ENCODE data around the gene ABCB4.
"Not testable (repeated sequence)": the region's sequence is repeated elsewhere in the genome, so short reads cannot be mapped to it uniquely, and the experiment has no call there.

The ABCB4 gene

GRCh38 chr7:87474533-87475358 is 734 bp downstream of the ABCB4 start:
- no peak for FAIRE-seq

DNA sequence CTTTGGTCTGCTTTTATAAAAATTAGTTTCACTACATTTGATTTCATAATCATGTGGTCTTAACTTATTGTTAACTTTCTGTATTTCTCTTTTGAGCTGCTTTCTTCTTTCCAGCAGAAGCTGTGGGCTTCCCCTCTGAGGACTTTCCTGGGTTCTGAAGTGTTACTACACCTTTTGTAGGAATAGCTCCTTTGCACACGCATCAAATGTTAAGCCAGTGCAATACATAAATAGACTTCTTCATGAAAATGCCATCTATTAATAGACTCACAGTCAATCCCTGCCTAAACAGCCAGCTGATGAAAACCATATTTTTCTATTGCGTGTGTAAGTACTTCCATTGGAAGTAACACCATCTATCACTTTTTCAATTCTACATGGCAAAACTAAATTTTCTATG is 1.5 kb downstream of the ABCB4 start:
- no peak for FAIRE-seq

GRCh38 chr7:87473192-87473591 is 2.3 kb downstream of the ABCB4 start:
- FAIRE-seq = no peak

DNA sequence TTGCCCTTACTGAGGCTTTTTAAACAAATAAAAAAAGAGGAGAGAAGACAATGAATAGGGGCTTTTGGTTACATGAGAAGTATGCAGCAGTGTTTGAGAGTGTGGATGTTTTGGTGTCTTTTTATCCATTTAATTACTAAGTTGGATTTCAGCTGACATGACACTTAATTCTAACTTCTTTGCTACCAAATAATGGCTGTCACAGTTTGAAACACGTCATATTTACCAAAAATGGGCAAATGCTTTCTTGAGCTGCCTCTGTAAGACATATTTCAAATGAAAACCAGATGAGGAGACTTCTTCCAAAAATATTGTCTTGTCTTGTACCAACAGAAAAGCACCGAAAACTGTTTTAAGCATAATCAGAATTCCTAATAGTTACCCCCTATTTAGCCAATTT is 4.0 kb downstream of the ABCB4 start:
- no peak for FAIRE-seq

- FAIRE-seq = not testable (repeated sequence)
Observed at GRCh38 chr7:87469204-87469603, 6.3 kb downstream of the ABCB4 start.

GRCh38 chr7:87465534-87465880 is 10.0 kb downstream of the ABCB4 start:
- not testable (repeated sequence) for FAIRE-seq

DNA sequence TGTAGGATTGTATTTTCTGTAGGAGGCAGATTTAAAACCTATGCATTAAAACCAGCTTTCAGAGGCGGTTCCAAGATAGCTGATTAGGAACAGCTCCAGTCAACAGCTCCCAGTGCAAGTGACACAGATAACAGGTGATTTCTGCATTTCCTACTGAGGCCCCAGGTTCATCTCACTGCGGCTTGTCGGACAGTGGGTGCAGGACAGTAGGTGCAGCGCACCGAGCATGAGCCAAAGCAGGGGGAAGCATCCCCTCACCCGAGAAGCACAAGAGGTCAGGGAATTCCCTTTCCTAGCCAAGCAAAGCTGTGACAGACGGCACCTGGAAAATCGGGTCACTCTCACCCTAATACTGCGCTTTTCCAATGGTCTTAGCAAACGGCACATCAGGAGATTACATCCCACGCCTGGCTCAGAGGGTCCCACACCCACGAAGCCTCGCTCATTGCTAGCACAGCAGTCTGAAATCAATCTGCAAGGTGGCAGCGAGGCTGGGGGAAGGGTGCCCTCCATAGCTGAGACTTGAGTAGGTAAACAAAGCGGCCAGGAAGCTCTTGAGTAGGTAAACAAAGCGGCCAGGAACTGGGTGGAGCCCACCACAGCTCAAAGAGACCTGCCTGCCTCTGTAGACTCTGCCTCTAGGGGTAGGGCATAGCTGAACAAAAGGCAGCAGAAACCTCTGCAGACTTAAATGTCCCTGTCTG is 10.5 kb downstream of the ABCB4 start:
- FAIRE-seq = not testable (repeated sequence)

DNA sequence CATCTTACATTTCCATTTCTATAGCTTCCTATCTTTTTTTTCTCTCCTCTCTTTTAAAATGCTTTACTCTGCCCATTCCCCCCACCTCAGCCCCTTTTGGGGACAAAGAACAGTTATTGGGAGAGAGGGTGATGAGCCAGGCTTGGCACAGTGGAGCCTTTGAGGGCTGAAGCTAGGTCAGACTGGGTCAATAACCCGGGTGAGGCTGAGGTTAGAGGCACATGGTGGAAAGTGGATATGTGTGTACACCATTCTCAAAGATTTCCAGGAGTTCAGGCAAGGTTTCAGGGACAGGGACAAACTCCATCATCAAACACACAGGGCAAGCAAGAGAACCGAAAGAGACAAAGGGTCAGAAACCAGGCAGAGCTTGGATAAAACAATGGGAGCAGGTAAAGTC is 11.5 kb downstream of the ABCB4 start:
- FAIRE-seq = no peak

DNA sequence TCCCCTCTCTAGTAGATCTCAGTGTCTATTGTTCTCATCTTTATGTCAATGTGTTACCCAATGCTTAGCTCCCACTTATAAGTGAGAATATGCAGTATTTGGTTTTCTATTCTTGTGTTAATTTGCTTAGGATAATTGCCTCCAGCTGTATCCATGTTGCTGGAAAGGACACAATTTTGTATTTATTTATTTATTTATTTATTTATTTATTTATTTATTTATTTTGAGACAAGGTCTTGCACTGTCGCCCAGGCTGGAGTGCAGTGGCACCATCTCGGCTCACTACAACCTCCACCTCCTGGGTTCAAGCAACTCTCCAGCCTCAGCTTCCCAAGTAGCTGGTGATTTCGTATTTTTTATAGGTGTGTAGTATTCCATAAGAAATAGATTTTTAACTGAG is 15.0 kb downstream of the ABCB4 start:
- not testable (repeated sequence) for FAIRE-seq

- no peak for FAIRE-seq
Observed at GRCh38 chr7:87459941-87460340, 15.5 kb downstream of the ABCB4 start.

DNA sequence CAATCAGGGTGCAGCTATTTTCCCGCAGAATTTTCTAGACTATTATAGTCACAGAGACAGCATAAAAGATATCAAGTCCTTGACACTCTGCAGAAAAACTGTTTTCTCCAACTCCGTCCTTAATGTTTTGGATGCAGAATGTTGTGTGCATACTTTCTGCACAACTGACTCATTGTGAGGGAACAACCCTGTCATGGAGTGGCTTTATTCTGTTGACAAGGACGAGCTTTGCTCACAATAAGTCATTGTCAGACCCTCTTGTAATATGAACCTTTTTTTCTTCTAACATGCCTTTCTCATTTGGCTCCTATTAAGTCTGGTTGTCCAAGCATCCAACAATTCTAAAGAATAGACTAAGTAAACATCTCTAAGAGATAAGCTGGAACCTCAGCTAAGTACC is 17.3 kb downstream of the ABCB4 start:
- no peak for FAIRE-seq

DNA sequence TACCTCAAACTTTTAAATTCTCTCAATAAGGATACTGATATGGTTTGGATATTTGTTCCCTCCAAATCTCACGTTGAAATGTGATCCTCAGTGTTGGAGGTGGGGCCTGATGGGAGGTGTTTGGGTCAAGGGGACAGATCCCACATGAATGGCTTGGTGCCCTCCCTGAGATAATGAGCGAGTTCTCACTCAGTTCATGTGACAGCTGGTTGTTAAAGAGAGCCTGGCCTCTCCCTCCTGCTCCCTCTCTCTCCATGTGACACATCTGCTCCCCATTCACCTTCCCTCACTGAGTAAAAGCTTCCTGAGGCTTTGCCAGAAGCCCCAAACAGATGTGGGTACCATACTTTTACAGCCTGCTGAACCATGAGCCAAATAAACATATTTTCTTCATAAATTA is 19.2 kb downstream of the ABCB4 start:
- no peak for FAIRE-seq

DNA sequence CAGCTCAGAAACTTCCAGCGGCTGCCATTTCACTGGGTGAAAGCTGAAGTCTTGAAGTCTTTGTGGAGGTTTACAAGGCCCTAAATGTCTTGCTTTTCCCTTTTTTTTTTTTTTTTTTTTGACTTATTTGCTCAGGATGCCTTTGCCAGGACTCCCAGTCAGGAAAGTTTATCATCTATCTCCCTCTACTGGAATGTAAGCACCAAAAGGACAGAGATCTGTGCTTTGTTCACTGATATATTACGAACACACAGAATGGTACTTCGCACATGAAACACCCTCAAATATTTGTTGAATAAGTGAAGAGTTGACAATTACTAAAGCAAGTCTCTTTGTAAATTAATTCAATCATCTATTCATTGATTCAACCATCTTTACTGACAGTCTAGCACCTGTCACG is 23.2 kb downstream of the ABCB4 start:
- FAIRE-seq = no peak

GRCh38 chr7:87451187-87451586 is 24.3 kb downstream of the ABCB4 start:
- no peak for FAIRE-seq

- FAIRE-seq = no peak
Observed at GRCh38 chr7:87450706-87451105, 24.8 kb downstream of the ABCB4 start.

GRCh38 chr7:87448388-87448787 is 27.1 kb downstream of the ABCB4 start:
- FAIRE-seq = no peak

- FAIRE-seq = no peak
Observed at GRCh38 chr7:87447116-87447635, 28.3 kb downstream of the ABCB4 start.

- no peak for FAIRE-seq
Observed at GRCh38 chr7:87445897-87446296, 29.6 kb downstream of the ABCB4 start.

DNA sequence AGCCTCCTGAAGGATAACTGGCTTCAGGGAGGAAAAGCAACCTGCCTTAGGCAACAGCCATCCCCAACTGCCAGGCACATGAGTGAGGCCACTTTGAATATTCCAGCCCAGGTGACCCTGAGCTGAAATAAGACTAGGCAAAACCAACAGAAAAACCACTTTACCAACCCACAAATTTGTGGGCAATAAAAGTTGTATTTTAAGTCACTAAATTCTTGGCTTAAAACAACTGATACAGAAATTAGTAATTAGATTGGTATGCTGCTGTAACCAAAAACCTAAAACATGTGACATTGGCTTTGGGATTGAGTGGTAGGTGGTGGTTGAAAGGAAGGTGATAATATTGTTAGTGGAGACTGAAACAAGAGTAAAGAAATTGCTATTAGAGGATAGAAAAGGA is 39.9 kb downstream of the ABCB4 start:
- FAIRE-seq = no peak

- no peak for FAIRE-seq
Observed at GRCh38 chr7:87432536-87432935, 42.9 kb downstream of the ABCB4 start.

DNA sequence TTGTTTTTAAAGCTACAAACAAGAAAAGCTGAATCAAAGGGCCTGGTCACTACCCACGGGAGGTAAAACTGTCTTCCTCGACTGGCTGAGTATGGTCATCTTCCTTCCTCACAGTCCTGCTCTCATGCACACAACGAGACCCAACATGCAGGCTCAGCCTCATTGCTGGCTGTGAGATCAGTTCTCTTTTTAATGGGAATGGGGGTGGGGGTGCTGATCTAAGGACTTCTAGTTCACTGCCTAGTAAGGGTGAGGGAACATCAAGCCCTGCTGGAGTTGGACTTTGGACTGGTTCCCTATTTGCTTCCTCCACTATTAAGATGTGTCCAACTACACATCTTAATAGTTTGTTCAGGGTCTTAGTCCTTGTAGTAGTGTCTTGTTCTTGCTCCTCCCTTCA is 48.2 kb downstream of the ABCB4 start:
- no peak for FAIRE-seq

DNA sequence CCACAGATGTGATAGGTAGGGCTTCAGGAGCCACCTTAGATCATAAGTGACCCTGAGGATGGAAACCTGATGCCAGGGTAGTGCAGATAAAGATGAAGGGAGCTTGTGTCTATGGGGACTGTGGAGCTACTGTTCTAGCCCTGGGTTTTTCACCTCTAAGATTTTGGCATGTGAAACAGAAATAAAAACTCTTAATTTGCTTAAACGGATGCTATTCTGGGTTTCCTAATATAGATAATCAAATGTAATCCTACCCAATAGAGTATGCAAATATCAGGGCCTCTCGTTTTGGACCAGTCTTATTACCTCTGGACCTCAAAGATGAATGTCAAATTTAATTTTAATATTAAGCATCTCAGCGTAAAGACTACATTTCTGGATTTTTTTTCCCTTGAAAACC is 49.3 kb downstream of the ABCB4 start:
- no peak for FAIRE-seq

GRCh38 chr7:87424075-87424474 is 51.4 kb downstream of the ABCB4 start:
- no peak for FAIRE-seq

DNA sequence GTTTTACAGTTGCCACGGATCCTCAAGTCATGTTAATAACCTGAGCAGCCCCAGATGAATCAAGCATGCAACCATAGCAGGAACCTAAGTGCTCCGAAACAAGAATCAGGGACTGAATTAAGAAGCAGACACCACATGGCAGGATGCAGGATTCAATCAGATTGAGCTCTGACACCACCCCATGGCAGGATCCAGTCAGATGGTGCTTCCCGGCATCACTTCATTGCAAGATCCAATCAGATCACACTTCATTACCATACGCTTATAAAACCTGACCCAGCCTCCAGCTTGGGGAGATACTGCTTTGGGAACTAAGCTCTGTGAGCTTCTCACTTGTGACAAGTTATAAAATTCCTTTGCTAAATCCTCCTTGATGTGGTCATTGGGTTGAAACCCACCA is 55.3 kb downstream of the ABCB4 start:
- no peak for FAIRE-seq
